Activated T-helper 2 cell treated with anti-CD3 and anti-CD28 coated beads, Interferon-gamma antibody, Interleukin-2, Interleukin-4, amounts not matched to agents 10 μg/mL and 5 μg/mL and 100 μg/mL, durations not matched to agents 14 hours and 24 hours and 36 hours (primary cell): ENCODE results near the gene CDYL. TPM values are rescaled to one million over a fixed set of nuclear protein-coding genes. Genes with fewer than 3 reads are reported as not detected.

ENCODE experiments used
- DNase-seq: peaks from one replicate; pipeline ENCODE4 v3.0.0; 2021; ENCODE audit warnings: low spot score
- H3K27ac Mint-ChIP-seq: one replicate; pipeline ENCODE4 v1.8.0; 2021; ENCODE audit warnings: mixed read lengths
- H3K27me3 Mint-ChIP-seq: one replicate; pipeline ENCODE4 v1.8.0; 2021; ENCODE audit warnings: low read depth, mixed read lengths
- H3K36me3 Mint-ChIP-seq: one replicate; pipeline ENCODE4 v1.8.0; 2021; ENCODE audit warnings: low read depth, mixed read lengths
- H3K4me1 Mint-ChIP-seq: one replicate; pipeline ENCODE4 v1.8.0; 2021; ENCODE audit warnings: low read depth, mixed read lengths
- H3K4me3 Mint-ChIP-seq: one replicate; pipeline ENCODE4 v1.8.0; 2021; ENCODE audit warnings: low read depth, mild to moderate bottlenecking, moderate library complexity, mixed read lengths
- H3K9me3 Mint-ChIP-seq: one replicate; pipeline ENCODE4 v1.8.0; 2021; ENCODE audit warnings: mixed read lengths
- intact Hi-C: fragments of 100-400 bp; cut with micrococcal nuclease; formaldehyde crosslinking; loops from one replicate; pipeline ENCODE4 v1.15.1; 2023
- total RNA-seq: library from RNA; stranded (reverse); gene quantifications from 2 replicates; pipeline ENCODE4 v1.2.3, GENCODE V29; 2022

CDYL gene
- total RNA-seq, 1 donor from 2014 or later: 40.9 TPM

- intact Hi-C loops: loop anchor here (2.0 to 5.0 kb wide), 3 partner anchors 37 to 886 kb away; partner anchors contain the start of gene RPP40
- no peak overlapping the region for H3K27ac Mint-ChIP-seq
- H3K9me3 Mint-ChIP-seq: no peaks in the 10 kb centered on the region
- DNase-seq: no peak
- peaks cover 43% of the 10 kb centered on the region for H3K4me1 Mint-ChIP-seq
- H3K36me3 Mint-ChIP-seq: peaks cover 19% of the 10 kb centered on the region
- no peak overlapping the region for H3K4me3 Mint-ChIP-seq
- H3K27me3 Mint-ChIP-seq: no peaks in the 10 kb centered on the region
Observed at GRCh38 chr6:4943716-4944115, 167.5 kb downstream of the CDYL start.

- Mint-ChIP-seq H3K9me3 (no peaks in the 10 kb centered on the region), H3K36me3 (peaks cover 13% of the 10 kb centered on the region), H3K4me3 (no peak overlapping the region), H3K27me3 (no peaks in the 10 kb centered on the region), H3K27ac (no peak overlapping the region), H3K4me1 (peaks cover 37% of the 10 kb centered on the region)
- intact Hi-C loops: loop anchor here (5.0 kb wide), 2 partner anchors 58 to 887 kb away; partner anchors contain the start of gene RPP40
- no peak for DNase-seq
Observed at GRCh38 chr6:4944325-4944724, 168.1 kb downstream of the CDYL start.

GRCh38 chr6:4946521-4946920 lies 170.3 kb downstream of the CDYL start:
- H3K4me3 Mint-ChIP-seq: no peak overlapping the region
- no peaks in the 10 kb centered on the region for H3K9me3 Mint-ChIP-seq
- peaks cover 12% of the 10 kb centered on the region for H3K36me3 Mint-ChIP-seq

GRCh38 chr6:4947716-4948115 lies 171.5 kb downstream of the CDYL start:
- Mint-ChIP-seq H3K27ac (no peak overlapping the region), H3K9me3 (no peaks in the 10 kb centered on the region), H3K36me3 (peaks cover 10% of the 10 kb centered on the region), H3K4me3 (no peak overlapping the region), H3K4me1 (peaks cover 7% of the 10 kb centered on the region), H3K27me3 (no peaks in the 10 kb centered on the region)
- intact Hi-C loops: no loop called here
- DNase-seq: no peak

More at GRCh38 chr6:4946521-4946920, 170.3 kb downstream of the CDYL start:
- DNase-seq: no peak
- Mint-ChIP-seq H3K4me1 (peaks cover 18% of the 10 kb centered on the region), H3K27ac (no peak overlapping the region), H3K27me3 (no peaks in the 10 kb centered on the region)
- intact Hi-C loops: no loop called here

GRCh38 chr6:4948781-4949450 lies 172.7 kb downstream of the CDYL start:
- no peaks in the 10 kb centered on the region for H3K27me3 Mint-ChIP-seq
- intact Hi-C loops: no loop called here

GRCh38 chr6:4950076-4950475 lies 173.9 kb downstream of the CDYL start:
- Mint-ChIP-seq H3K36me3 (peaks cover 4% of the 10 kb centered on the region), H3K4me1 (no peaks in the 10 kb centered on the region), H3K27me3 (no peaks in the 10 kb centered on the region), H3K9me3 (no peaks in the 10 kb centered on the region), H3K4me3 (no peak overlapping the region), H3K27ac (no peak overlapping the region)
- intact Hi-C loops: no loop called here
- DNase-seq: no peak

More at GRCh38 chr6:4948781-4949450, 172.7 kb downstream of the CDYL start:
- Mint-ChIP-seq H3K4me3 (no peak overlapping the region), H3K36me3 (peaks cover 8% of the 10 kb centered on the region), H3K9me3 (no peaks in the 10 kb centered on the region), H3K27ac (no peak overlapping the region), H3K4me1 (no peaks in the 10 kb centered on the region)
- DNase-seq: no peak

GRCh38 chr6:4950836-4951533 lies 174.8 kb downstream of the CDYL start:
- Mint-ChIP-seq H3K36me3 (peaks cover 4% of the 10 kb centered on the region), H3K27ac (no peak overlapping the region), H3K27me3 (no peaks in the 10 kb centered on the region), H3K4me3 (no peak overlapping the region), H3K4me1 (no peaks in the 10 kb centered on the region), H3K9me3 (no peaks in the 10 kb centered on the region)
- DNase-seq: no peak
- intact Hi-C loops: no loop called here

GRCh38 chr6:4953440-4953839 lies 177.2 kb downstream of the CDYL start:
- no peaks in the 10 kb centered on the region for H3K4me1 Mint-ChIP-seq
- H3K27me3 Mint-ChIP-seq: no peaks in the 10 kb centered on the region
- no peak overlapping the region for H3K27ac Mint-ChIP-seq
- peaks cover 4% of the 10 kb centered on the region for H3K36me3 Mint-ChIP-seq
- H3K4me3 Mint-ChIP-seq: no peak overlapping the region
- no peaks in the 10 kb centered on the region for H3K9me3 Mint-ChIP-seq
- intact Hi-C loops: no loop called here
- DNase-seq: no peak

- Mint-ChIP-seq H3K9me3 (no peaks in the 10 kb centered on the region), H3K4me3 (no peak overlapping the region), H3K27me3 (no peaks in the 10 kb centered on the region), H3K27ac (no peak overlapping the region), H3K36me3 (no peaks in the 10 kb centered on the region), H3K4me1 (no peaks in the 10 kb centered on the region)
- intact Hi-C loops: no loop called here
- no peak for DNase-seq
Observed at GRCh38 chr6:4956625-4957024, 180.4 kb downstream of the CDYL start.

- no peak for DNase-seq
- Mint-ChIP-seq H3K4me3 (no peak overlapping the region), H3K36me3 (no peaks in the 10 kb centered on the region), H3K9me3 (no peaks in the 10 kb centered on the region), H3K27ac (no peak overlapping the region), H3K4me1 (no peaks in the 10 kb centered on the region), H3K27me3 (no peaks in the 10 kb centered on the region)
- intact Hi-C loops: no loop called here
Observed at GRCh38 chr6:4957521-4958231, 181.5 kb downstream of the CDYL start.

- Mint-ChIP-seq H3K36me3 (no peaks in the 10 kb centered on the region), H3K4me3 (no peak overlapping the region), H3K27me3 (no peaks in the 10 kb centered on the region), H3K9me3 (no peaks in the 10 kb centered on the region), H3K27ac (no peak overlapping the region), H3K4me1 (no peaks in the 10 kb centered on the region)
- DNase-seq: no peak
- intact Hi-C loops: no loop called here
Observed at GRCh38 chr6:4958624-4959023, 182.4 kb downstream of the CDYL start.

GRCh38 chr6:4961322-4962168 lies 185.3 kb downstream of the CDYL start:
- H3K4me1 Mint-ChIP-seq: no peaks in the 10 kb centered on the region
- no peaks in the 10 kb centered on the region for H3K9me3 Mint-ChIP-seq
- no peak overlapping the region for H3K4me3 Mint-ChIP-seq

More at GRCh38 chr6:4961322-4962168, 185.3 kb downstream of the CDYL start:
- H3K36me3 Mint-ChIP-seq: no peaks in the 10 kb centered on the region
- no peak for DNase-seq
- intact Hi-C loops: no loop called here
- H3K27ac Mint-ChIP-seq: no peak overlapping the region
- peaks cover 5% of the 10 kb centered on the region for H3K27me3 Mint-ChIP-seq
